OCI-LY7 (cell line): Measurements from ENCODE around the gene HYOU1. TPM values are rescaled to one million over a fixed set of nuclear protein-coding genes. Genes with fewer than 3 reads are reported as not detected.

Experiments used
- BruUV-seq: library from RNA; stranded (reverse); fragments of 400-500 nt; replicated peaks from 2 replicates; lab custom pipeline; 2021; lab: Mats Ljungman, UMichigan
- CTCF ChIA-PET: fragments of 300-600 bp; sonication (Branson Sonifier 250); formaldehyde crosslinking; loops from one replicate; lab custom pipeline; 2022; ENCODE audit warnings: antibody characterized with exemption; ENCODE audit not compliant: unreplicated experiment; lab: Charles Lee
- POLR2A ChIA-PET: fragments of 300-600 bp; sonication (Branson Sonifier 250); formaldehyde crosslinking; loops from one replicate; lab custom pipeline; 2022; ENCODE audit warnings: antibody characterized with exemption; lab: Charles Lee
- DNase-seq: peaks from one replicate; pipeline ENCODE4 v3.0.0-alpha.2; 2015; ENCODE audit warnings: low spot score
- H2AFZ ChIP-seq: fragments of 200-600 bp; sonication (generic), shearing (Covaris generic); 2 replicates; pipeline ENCODE4 v1.6.1; 2014; ENCODE audit warnings: mild to moderate bottlenecking, antibody characterized with exemption, low read length, moderate library complexity
- H3K27ac ChIP-seq: fragments of 200-600 bp; sonication (generic); 2 replicates; pipeline ENCODE4 v1.5.1; 2014; ENCODE audit warnings: mixed run types, low read depth, mild to moderate bottlenecking, moderate library complexity, low read length, inconsistent platforms; ENCODE audit not compliant: poor library complexity, severe bottlenecking
- H3K36me3 ChIP-seq: fragments of 200-600 bp; sonication (generic); 2 replicates; pipeline ENCODE4 v1.6.1; 2014; ENCODE audit warnings: mild to moderate bottlenecking, antibody characterized with exemption, low read length, moderate library complexity, mixed read lengths; ENCODE audit not compliant: insufficient read depth
- H3K4me1 ChIP-seq: fragments of 200-600 bp; sonication (generic); 2 replicates; pipeline ENCODE4 v1.5.1; 2014; ENCODE audit warnings: mild to moderate bottlenecking, low read length; ENCODE audit not compliant: insufficient read depth, poor library complexity, severe bottlenecking
- H3K4me2 ChIP-seq: fragments of 200-600 bp; sonication (generic); 2 replicates; pipeline ENCODE4 v1.6.1; 2014; ENCODE audit warnings: mild to moderate bottlenecking, low read length
- H3K4me3 ChIP-seq: fragments of 200-600 bp; sonication (generic); 2 replicates; pipeline ENCODE4 v1.5.1; 2014; ENCODE audit warnings: mild to moderate bottlenecking, low read depth, low read length; ENCODE audit not compliant: poor library complexity, severe bottlenecking
- H3K79me2 ChIP-seq: fragments of 200-600 bp; sonication (generic); 2 replicates; pipeline ENCODE4 v1.6.1; 2016; ENCODE audit warnings: low read depth, mild to moderate bottlenecking, low read length, moderate library complexity, mixed read lengths; ENCODE audit not compliant: insufficient read depth
- H3K9me2 ChIP-seq: fragments of 200-600 bp; sonication (generic); 2 replicates; pipeline ENCODE4 v1.6.1; 2016; ENCODE audit warnings: mild to moderate bottlenecking, low read length, mixed read lengths; ENCODE audit not compliant: insufficient read depth
- H3K9me3 ChIP-seq: fragments of 200-600 bp; sonication (generic); 2 replicates; pipeline ENCODE4 v1.6.1; 2014; ENCODE audit warnings: mild to moderate bottlenecking, mixed run types, low read length, mixed read lengths
- H4K20me1 ChIP-seq: fragments of 200-600 bp; sonication (generic); 2 replicates; pipeline ENCODE4 v1.6.1; 2014; ENCODE audit warnings: mild to moderate bottlenecking, antibody characterized with exemption, low read length, moderate library complexity, mixed read lengths; ENCODE audit not compliant: insufficient read depth
- CTCF ChIP-seq: fragments of 200-600 bp; sonication (generic); conservative IDR thresholded peaks from 2 replicates; pipeline ENCODE4 v1.5.1; 2014; ENCODE audit warnings: mild to moderate bottlenecking, antibody characterized with exemption, low read length, moderate library complexity, mixed read lengths
- EZH2phosphoT487 ChIP-seq: fragments of 200-600 bp; sonication (generic); IDR thresholded peaks from 2 replicates; pipeline ENCODE4 v1.6.1; 2018; ENCODE audit warnings: low read depth, borderline replicate concordance, mild to moderate bottlenecking, mixed run types, antibody characterized with exemption, low read length, moderate library complexity, mixed read lengths
- intact Hi-C: fragments of 100-400 bp; cut with micrococcal nuclease; formaldehyde crosslinking; loops from one replicate; pipeline ENCODE4 v1.10.0; 2022; ENCODE audit not compliant: unreplicated experiment
- total RNA-seq, 2 experiments: library from RNA; depleted of rRNA in 1 of 2; stranded (reverse); fragments of >200 nt in 1 of 2; shearing (Covaris generic) in 1 of 2; gene quantifications; 2 replicates each; pipeline ENCODE4 v1.2.3, GENCODE V29; 2014 to 2022

Gene HYOU1
- total RNA-seq, 2 experiments from 2014 or later: 86.6 to 117 TPM

GRCh38 chr11:119028346-119029068 is 28.5 kb downstream of the HYOU1 start:
- H3K9me2 ChIP-seq: no peaks in the 10 kb centered on the region
- ChIA-PET CTCF (no interaction called here), POLR2A (interaction anchor here (1.6 kb wide), 1 partner anchor 28 kb away, joined by 4 read pairs; no protein-coding TSS in a partner anchor)
- no peaks in the 10 kb centered on the region for H4K20me1 ChIP-seq
- H3K36me3 ChIP-seq: peaks cover 26% of the 10 kb centered on the region
- intact Hi-C loops: no loop called here
- no peak overlapping the region for H3K4me3 ChIP-seq
- BruUV-seq: no TSS peak
- DNase-seq: no peak
- TF ChIP-seq CTCF: no peak
- no peak for TF ChIP-seq EZH2phosphoT487
- no peak overlapping the region for H3K27ac ChIP-seq
- peaks cover 3% of the 10 kb centered on the region; the same call in 1 of the 2 replicates for H3K79me2 ChIP-seq
- H3K9me3 ChIP-seq: no peaks in the 10 kb centered on the region
- peak overlapping the region; percentile 89 for H3K4me2 ChIP-seq
- no peak overlapping the region for H2AFZ ChIP-seq
- H3K4me1 ChIP-seq: peaks cover 21% of the 10 kb centered on the region

DNA sequence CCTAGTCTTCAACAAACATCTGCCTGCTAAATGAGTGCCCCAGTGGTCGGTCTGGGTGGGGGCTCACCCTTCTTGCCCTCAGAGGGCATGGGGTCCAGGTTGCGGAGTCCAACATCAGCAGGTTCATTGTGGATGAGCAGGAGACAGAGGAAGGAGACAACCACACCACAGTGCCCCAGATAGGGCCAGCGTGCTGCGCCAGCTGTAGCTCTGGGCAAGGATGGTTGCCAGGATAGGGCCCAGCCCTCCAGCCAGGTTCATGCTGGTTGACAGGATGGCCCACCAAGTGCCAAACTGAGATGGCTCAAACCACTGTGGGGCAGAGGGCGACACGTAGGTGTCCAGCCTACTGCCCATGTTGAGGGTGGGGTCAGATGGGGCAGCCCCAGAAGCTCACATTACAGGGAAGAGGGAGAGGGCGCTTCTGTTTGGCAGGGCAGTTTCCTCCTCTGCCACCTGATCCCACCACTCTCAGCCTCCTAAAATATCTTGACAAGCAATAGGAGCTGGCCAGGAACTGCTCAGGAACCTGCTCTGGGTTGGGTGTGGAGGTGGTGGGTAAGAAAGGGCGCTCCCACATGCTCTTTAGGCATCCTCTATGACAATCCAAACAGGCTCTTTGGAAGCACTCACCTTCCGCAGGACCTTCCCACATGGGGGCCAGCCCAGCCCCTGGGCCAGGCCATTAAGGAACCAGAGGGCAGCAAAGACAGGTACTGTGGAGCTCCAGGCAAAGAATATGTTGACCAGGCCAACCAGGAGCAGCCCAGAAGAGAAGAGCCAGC is 29.3 kb downstream of the HYOU1 start:
- Histone ChIP-seq H4K20me1 (no peaks in the 10 kb centered on the region), H3K4me1 (peaks cover 21% of the 10 kb centered on the region), H3K36me3 (peaks cover 34% of the 10 kb centered on the region), H2AFZ (no peak overlapping the region), H3K4me3 (no peak overlapping the region), H3K79me2 (peaks cover 6% of the 10 kb centered on the region; the same call in 1 of the 2 replicates), H3K9me3 (no peaks in the 10 kb centered on the region), H3K27ac (no peak overlapping the region), H3K4me2 (0 out of 2 replicates have a peak overlapping the region, but pooled peaks have one; percentile 89), H3K9me2 (no peaks in the 10 kb centered on the region)
- intact Hi-C loops: no loop called here
- DNase-seq: no peak
- ChIA-PET CTCF (no interaction called here), POLR2A (no interaction called here)
- no peak for TF ChIP-seq CTCF
- no peak for TF ChIP-seq EZH2phosphoT487
- BruUV-seq: no TSS peak
